Urinary bladder (tissue), 4 donors: ENCODE measurements around the gene EMP2. TPM values are rescaled to one million over a fixed set of nuclear protein-coding genes. Genes with fewer than 3 reads are reported as not detected.
"Not testable (repeated sequence)": the region's sequence is repeated elsewhere in the genome, so short reads cannot be mapped to it uniquely, and the experiment has no call there.

Experiments
- DNase-seq: peaks from one replicate; pipeline ENCODE4 v3.0.0-alpha.2; 2015; ENCODE audit errors: extremely low spot score
- H3K27ac ChIP-seq: one replicate; pipeline ENCODE4 v1.5.1; 2013; ENCODE audit warnings: low read depth, mild to moderate bottlenecking, moderate library complexity
- H3K36me3 ChIP-seq: one replicate; pipeline ENCODE4 v1.6.1; 2013; ENCODE audit warnings: mild to moderate bottlenecking, moderate library complexity; ENCODE audit not compliant: insufficient read depth
- H3K4me1 ChIP-seq: one replicate; pipeline ENCODE4 v1.6.1; 2013; ENCODE audit warnings: mild to moderate bottlenecking, moderate library complexity; ENCODE audit not compliant: insufficient read depth
- H3K4me3 ChIP-seq: one replicate; pipeline ENCODE4 v1.5.1; 2013; ENCODE audit warnings: low read depth, low read length
- WGBS: extraction: QIAGEN DNeasy Blood & Tissue Kit; methylation state at CpG from one replicate; pipeline ENCODE4 v1.1.7; 2013; 5-methylcytosine and 5-hydroxymethylcytosine counted together
- polyA plus RNA-seq: library from polyadenylated mRNA; stranded (reverse); fragments of 200-250 nt; gene quantifications from one replicate; pipeline ENCODE4 v1.2.3, GENCODE V29; 2013
- total RNA-seq: library from RNA; depleted of rRNA; stranded (reverse); fragments of >200 nt; gene quantifications from one replicate; pipeline ENCODE4 v1.2.3, GENCODE V29; 2014
- donor health status: healthy with polysubstance abuse.
- donor health status: healthy.

Gene EMP2
- total and polyA plus RNA-seq, 2 donors: 41.7 to 47.3 TPM

GRCh38 chr16:10505286-10505685, 75.1 kb downstream of the EMP2 start:
- H3K36me3 ChIP-seq, H3K4me1 ChIP-seq, H3K4me3 ChIP-seq, DNase-seq, H3K27ac ChIP-seq: not testable (repeated sequence)
- WGBS: 48% methylated on average over 3 of the region's 3 CpGs

DNA sequence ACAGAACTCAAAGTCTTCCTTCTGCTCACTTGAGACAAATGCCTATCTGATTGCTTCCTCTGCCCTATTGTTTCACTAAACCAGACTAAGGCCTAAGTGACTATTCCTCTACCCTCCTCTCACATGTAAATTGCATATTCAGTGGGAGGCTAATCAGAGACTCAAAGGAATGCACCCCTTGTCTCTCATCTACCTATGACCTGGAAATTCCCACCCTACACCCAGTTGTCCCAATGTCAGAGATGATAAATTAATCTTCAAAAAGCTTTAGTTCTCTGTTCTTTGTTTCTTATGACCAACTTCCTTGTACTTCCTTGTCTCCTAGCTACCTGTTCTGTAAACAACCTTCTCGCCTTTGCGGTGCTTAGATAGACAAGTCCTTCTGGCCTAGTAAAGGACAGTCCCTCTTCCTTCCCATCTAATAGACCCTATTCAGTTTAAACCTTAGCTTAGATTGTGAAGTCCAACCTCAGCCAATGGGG, 76.0 kb downstream of the EMP2 start:
- WGBS: 87% methylated on average over 2 of the region's 2 CpGs
- H3K4me3 ChIP-seq: no peak overlapping the region

DNA sequence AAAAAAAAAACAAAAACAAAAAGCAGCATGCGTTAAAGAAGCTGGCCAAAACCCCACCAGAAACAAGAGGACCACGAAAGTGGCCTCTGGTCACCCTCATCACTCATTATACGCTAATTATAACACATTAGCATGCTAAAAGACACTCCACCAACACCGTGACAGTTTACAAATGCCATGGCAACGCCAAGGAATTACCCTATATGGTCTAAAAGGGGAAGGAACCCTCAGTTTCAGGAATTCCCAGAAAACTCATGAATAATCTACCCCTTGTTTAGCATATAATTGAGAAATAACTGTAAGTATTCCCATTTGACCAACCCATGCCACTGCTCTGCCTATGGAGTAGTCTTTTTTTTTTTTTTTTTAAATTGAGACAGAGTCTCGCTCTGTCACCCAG, 77.6 kb downstream of the EMP2 start:
- DNase-seq: no peak
- no peak overlapping the region for H3K27ac ChIP-seq
- H3K4me1 ChIP-seq: no peaks in the 10 kb centered on the region
- no peak overlapping the region for H3K4me3 ChIP-seq
- no peaks in the 10 kb centered on the region for H3K36me3 ChIP-seq
- 91% methylated on average over 6 of the region's 6 CpGs for WGBS

More for the DNA sequence above, 76.0 kb downstream of the EMP2 start:
- Histone ChIP-seq H3K4me1 (no peaks in the 10 kb centered on the region), H3K27ac (no peak overlapping the region), H3K36me3 (no peaks in the 10 kb centered on the region)
- no peak for DNase-seq

- Histone ChIP-seq H3K4me1 (no peaks in the 10 kb centered on the region), H3K4me3 (no peak overlapping the region), H3K36me3 (no peaks in the 10 kb centered on the region), H3K27ac (no peak overlapping the region)
- WGBS: 91% methylated on average over 2 of the region's 2 CpGs
- no peak for DNase-seq
Observed at GRCh38 chr16:10501016-10501607, 79.3 kb downstream of the EMP2 start.

DNA sequence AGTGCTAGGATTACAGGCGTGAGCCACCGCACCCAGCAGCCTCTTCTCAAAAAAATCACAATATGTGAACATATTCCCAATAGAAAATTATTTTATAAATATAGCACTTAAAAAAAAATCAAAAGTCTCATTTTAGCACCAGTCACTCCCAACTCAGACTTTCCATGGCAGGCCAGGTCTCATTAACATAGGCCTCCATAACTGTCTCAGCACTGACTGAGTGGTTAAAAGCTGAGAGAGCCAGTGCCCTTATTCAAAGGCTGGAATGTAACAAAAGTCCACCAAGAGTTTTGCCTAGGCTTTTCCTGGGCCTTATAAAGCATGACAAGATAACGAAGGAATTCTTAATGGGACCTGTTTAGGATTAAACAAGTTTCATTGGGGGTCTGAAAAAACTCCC, 79.8 kb downstream of the EMP2 start:
- H3K27ac ChIP-seq: no peak overlapping the region
- H3K36me3 ChIP-seq: no peaks in the 10 kb centered on the region
- no peak overlapping the region for H3K4me3 ChIP-seq
- WGBS: 92% methylated on average over 3 of the region's 3 CpGs
- H3K4me1 ChIP-seq: no peaks in the 10 kb centered on the region
- no peak for DNase-seq

- H3K4me1 ChIP-seq: no peaks in the 10 kb centered on the region
- WGBS: 83% methylated on average over 13 of the region's 13 CpGs
- no peaks in the 10 kb centered on the region for H3K36me3 ChIP-seq
- H3K27ac ChIP-seq: no peak overlapping the region
- no peak overlapping the region for H3K4me3 ChIP-seq
- DNase-seq: no peak
Observed at GRCh38 chr16:10497132-10498101, 83.0 kb downstream of the EMP2 start.

DNA sequence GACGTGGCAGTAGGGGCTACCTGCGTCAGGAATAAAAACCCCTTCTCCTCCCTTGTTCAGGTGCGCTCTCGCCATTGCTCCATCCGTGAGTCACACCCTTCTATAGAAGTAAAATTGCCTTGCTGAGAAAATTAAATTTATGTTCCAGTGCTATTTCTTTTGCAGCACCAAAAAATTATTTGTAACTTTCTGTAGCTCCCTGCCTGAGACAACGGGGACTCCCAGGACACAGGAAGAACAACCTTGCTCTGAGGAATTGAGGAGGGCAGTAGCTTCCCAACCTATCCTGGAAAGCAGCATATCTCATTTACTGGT, 85.4 kb downstream of the EMP2 start:
- H3K4me1 ChIP-seq: no peaks in the 10 kb centered on the region
- H3K4me3 ChIP-seq: no peak overlapping the region
- WGBS: 84% methylated on average over 6 of the region's 6 CpGs

GRCh38 chr16:10494343-10495030, 85.9 kb downstream of the EMP2 start:
- 92% methylated on average over 5 of the region's 5 CpGs for WGBS
- no peak for DNase-seq
- Histone ChIP-seq H3K27ac (no peak overlapping the region), H3K36me3 (no peaks in the 10 kb centered on the region), H3K4me3 (no peak overlapping the region), H3K4me1 (no peaks in the 10 kb centered on the region)

More for the DNA sequence above, 85.4 kb downstream of the EMP2 start:
- H3K27ac ChIP-seq: no peak overlapping the region
- H3K36me3 ChIP-seq: no peaks in the 10 kb centered on the region
- no peak for DNase-seq

DNA sequence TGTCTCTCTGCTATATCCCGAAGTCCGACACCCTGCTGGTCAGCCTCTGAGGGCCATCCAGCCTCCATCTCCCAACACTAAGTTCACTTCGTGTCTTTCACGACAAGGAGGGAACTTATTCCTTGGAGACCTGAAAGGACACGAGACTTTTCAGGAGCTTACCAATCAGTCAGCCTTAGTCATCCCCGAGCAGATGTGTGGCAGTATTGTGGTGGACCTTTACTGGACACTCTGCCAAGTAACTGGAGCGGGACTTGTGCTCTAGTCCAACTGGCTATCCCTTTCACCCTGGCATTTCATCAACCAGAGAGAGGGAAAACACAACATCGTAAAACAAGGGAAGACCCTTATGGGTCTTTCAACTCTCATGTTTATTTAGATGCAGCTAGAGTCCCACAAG, 87.1 kb downstream of the EMP2 start:
- H3K4me3 ChIP-seq: no peak overlapping the region
- H3K4me1 ChIP-seq: no peaks in the 10 kb centered on the region
- no peaks in the 10 kb centered on the region for H3K36me3 ChIP-seq
- no peak for DNase-seq
- WGBS: 91% methylated on average over 8 of the region's 8 CpGs
- no peak overlapping the region for H3K27ac ChIP-seq

DNA sequence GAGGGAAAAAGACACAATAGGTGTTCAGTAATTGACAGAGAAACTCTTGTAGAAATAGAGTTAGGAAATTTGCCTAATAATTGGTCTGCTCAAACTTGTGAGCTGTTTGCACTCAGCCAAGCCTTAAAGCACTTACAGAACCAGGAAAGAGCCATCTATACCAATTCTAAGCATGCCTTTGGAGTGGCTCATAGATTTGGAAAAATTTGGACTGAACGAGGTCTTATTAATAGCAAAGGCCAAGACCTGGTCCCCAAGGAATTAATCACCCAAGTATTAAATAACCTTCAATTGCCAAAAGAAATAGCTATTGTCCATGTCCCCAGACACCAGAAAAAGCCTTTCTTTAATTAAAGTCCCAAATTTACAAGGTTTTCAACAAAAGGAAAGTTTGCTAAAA, 90.3 kb downstream of the EMP2 start:
- no peaks in the 10 kb centered on the region for H3K4me1 ChIP-seq
- H3K36me3 ChIP-seq: no peaks in the 10 kb centered on the region
- no peak overlapping the region for H3K27ac ChIP-seq
- no peak overlapping the region for H3K4me3 ChIP-seq
- WGBS: 23% methylated on average over 1 of the region's 1 CpG
- no peak for DNase-seq

GRCh38 chr16:10485698-10486382, 94.6 kb downstream of the EMP2 start:
- Histone ChIP-seq H3K36me3 (peaks cover 2% of the 10 kb centered on the region), H3K4me3 (no peak overlapping the region), H3K27ac (no peak overlapping the region), H3K4me1 (no peaks in the 10 kb centered on the region)
- no peak for DNase-seq
- 95% methylated on average over 12 of the region's 12 CpGs for WGBS

- H3K4me3 ChIP-seq: no peak overlapping the region
- H3K27ac ChIP-seq: no peak overlapping the region
Observed at GRCh38 chr16:10485159-10485558, 95.2 kb downstream of the EMP2 start.

DNA sequence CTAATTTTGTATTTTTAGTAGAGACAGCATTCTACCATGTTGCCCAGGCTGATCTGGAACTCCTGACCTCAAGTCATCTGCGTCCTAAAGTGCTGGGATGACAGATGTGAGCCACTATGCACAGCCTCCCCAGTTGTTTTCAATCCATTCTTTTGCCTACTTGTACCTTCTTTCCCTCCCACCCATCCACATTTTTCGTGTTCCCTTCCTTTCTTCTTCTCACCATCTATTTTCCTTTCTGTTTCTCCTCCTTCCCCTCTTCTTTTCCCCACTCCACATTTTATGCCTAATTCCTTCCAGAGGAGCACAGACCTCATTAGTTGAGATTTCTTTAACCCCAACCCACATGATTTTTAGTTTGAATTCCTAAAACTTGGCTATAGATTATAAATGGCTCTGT, 100.2 kb downstream of the EMP2 start:
- DNase-seq: no peak
- WGBS: 95% methylated on average over 2 of the region's 2 CpGs

More at GRCh38 chr16:10485159-10485558, 95.2 kb downstream of the EMP2 start:
- DNase-seq: no peak
- Histone ChIP-seq H3K36me3 (peaks cover 2% of the 10 kb centered on the region), H3K4me1 (no peaks in the 10 kb centered on the region)
- WGBS: 94% methylated on average over 4 of the region's 4 CpGs

More for the DNA sequence above, 100.2 kb downstream of the EMP2 start:
- H3K4me1 ChIP-seq: no peaks in the 10 kb centered on the region
- H3K27ac ChIP-seq: no peak overlapping the region
- H3K36me3 ChIP-seq: peaks cover 2% of the 10 kb centered on the region
- no peak overlapping the region for H3K4me3 ChIP-seq
